Stimulated activated CD4-positive, alpha-beta T cell treated with anti-CD3 and anti-CD28 coated beads, Interleukin-4, amount 100 ng/mL, for 1 hour (primary cell): ENCODE results near the gene WDFY2.

Experiments used
- DNase-seq: peaks from one replicate; pipeline ENCODE4 v3.0.0-alpha.2; 2020

The WDFY2 gene

GRCh38 chr13:51804295-51805172 lies 220.3 kb downstream of the WDFY2 start:
- peak; percentile 48 for DNase-seq

GRCh38 chr13:51805313-51805712 lies 221.1 kb downstream of the WDFY2 start:
- no peak for DNase-seq

GRCh38 chr13:51805925-51806324 lies 221.7 kb downstream of the WDFY2 start:
- DNase-seq = no peak

GRCh38 chr13:51806566-51806965 lies 222.3 kb downstream of the WDFY2 start:
- no peak for DNase-seq

GRCh38 chr13:51807041-51807440 lies 222.8 kb downstream of the WDFY2 start:
- no peak for DNase-seq

GRCh38 chr13:51808811-51809210 lies 224.5 kb downstream of the WDFY2 start:
- no peak for DNase-seq

- DNase-seq = no peak
Observed at GRCh38 chr13:51811046-51811445, 226.8 kb downstream of the WDFY2 start.

GRCh38 chr13:51811920-51812451 lies 227.7 kb downstream of the WDFY2 start:
- DNase-seq = no peak

GRCh38 chr13:51814071-51814470 lies 229.8 kb downstream of the WDFY2 start:
- DNase-seq = no peak

GRCh38 chr13:51814825-51815650 lies 230.8 kb downstream of the WDFY2 start:
- DNase-seq = peak; percentile 66

- no peak for DNase-seq
Observed at GRCh38 chr13:51815848-51816247, 231.6 kb downstream of the WDFY2 start.

- no peak for DNase-seq
Observed at GRCh38 chr13:51816604-51817249, 232.5 kb downstream of the WDFY2 start.
